ENCODE results near the gene PXN. TPM values are rescaled to one million over a fixed set of nuclear protein-coding genes. Genes with fewer than 3 reads are reported as not detected.
"Not testable (repeated sequence)": the region's sequence is repeated elsewhere in the genome, so short reads cannot be mapped to it uniquely, and the experiment has no call there.

PXN gene
- total and polyA plus RNA-seq, 4 experiments from 2014 or later = 81.7 to 126 (median 112) TPM

GRCh38 chr12:120212301-120212700 lies 53.2 kb downstream of the PXN start:
- DNase-seq = no peak
- peaks cover 70% of the 10 kb centered on the region for H3K36me3 ChIP-seq (ENCODE audit: insufficient read depth, low read length)
- no peaks in the 10 kb centered on the region for H3K27me3 Mint-ChIP-seq
- H3K4me3 ChIP-seq (ENCODE audit: low read length in 2 of 2) = no peak overlapping the region
- H3K27me3 ChIP-seq (ENCODE audit: insufficient read depth, low read length) = no peaks in the 10 kb centered on the region
- no peaks in the 10 kb centered on the region for H3K9me3 ChIP-seq (ENCODE audit: control insufficient read depth in 1 of 2, low read length in 2 of 2)
- no peaks in the 10 kb centered on the region for H3K9me3 Mint-ChIP-seq
- intact Hi-C loops (cut with micrococcal nuclease) = no loop called here
- no peaks in the 10 kb centered on the region for H3K4me1 Mint-ChIP-seq
- POLR2A ChIA-PET (ENCODE audit: partially characterized antibody) = interaction anchor here (1.0 to 3.9 kb wide), 2 partner anchors 12 to 79 kb away, joined by 3 to 27 read pairs; partner anchors contain the start of genes RNU4-2 and RPLP0
- peaks cover 17 to 52% of the 10 kb centered on the region in 2 donors for H3K36me3 Mint-ChIP-seq
- CTCF ChIA-PET (ENCODE audit: partially characterized antibody) = interaction anchor here (1.2 to 3.0 kb wide), 3 partner anchors 11 to 54 kb away, joined by 3 to 10 read pairs (median 4); partner anchors contain the start of gene RPLP0
- no peak overlapping the region for H3K4me3 Mint-ChIP-seq
- no peak overlapping the region for H3K27ac ChIP-seq (ENCODE audit: low read depth, low read length)
- H3K27ac Mint-ChIP-seq = no peak overlapping the region
- no peaks in the 10 kb centered on the region for H3K4me1 ChIP-seq (ENCODE audit: insufficient read depth, low read length)

- Histone ChIP-seq H3K9me3 (ENCODE audit: control insufficient read depth in 1 of 2, low read length in 2 of 2) (no peaks in the 10 kb centered on the region), H3K36me3 (ENCODE audit: insufficient read depth, low read length) (peaks cover 66% of the 10 kb centered on the region), H3K27me3 (ENCODE audit: insufficient read depth, low read length) (no peaks in the 10 kb centered on the region), H3K27ac (ENCODE audit: low read depth, low read length) (no peak overlapping the region), H3K4me1 (ENCODE audit: insufficient read depth, low read length) (no peaks in the 10 kb centered on the region), H3K4me3 (ENCODE audit: low read length in 2 of 2) (no peak overlapping the region)
- ChIA-PET CTCF (ENCODE audit: partially characterized antibody) (interaction anchor here (1.2 to 3.0 kb wide), 3 partner anchors 11 to 55 kb away, joined by 3 to 10 read pairs (median 4); partner anchors contain the start of gene RPLP0), POLR2A (ENCODE audit: partially characterized antibody) (interaction anchor here (1.0 to 3.9 kb wide), 3 partner anchors 11 to 80 kb away, joined by 3 to 27 read pairs (median 6); partner anchors contain the start of genes RNU4-2 and RPLP0)
- intact Hi-C loops (cut with micrococcal nuclease) = no loop called here
- Mint-ChIP-seq H3K9me3 (no peaks in the 10 kb centered on the region), H3K4me1 (no peaks in the 10 kb centered on the region), H3K27ac (no peak overlapping the region), H3K4me3 (no peak overlapping the region), H3K36me3 (peaks cover 17 to 54% of the 10 kb centered on the region in 2 donors), H3K27me3 (no peaks in the 10 kb centered on the region)
- DNase-seq = no peak
Observed at GRCh38 chr12:120211904-120212283, 53.6 kb downstream of the PXN start.

- Mint-ChIP-seq H3K4me1 (peaks cover 0 to 4% (median under 1%) of the 10 kb centered on the region in 4 donors), H3K36me3 (peaks cover 17 to 55% of the 10 kb centered on the region in 2 donors), H3K9me3 (no peaks in the 10 kb centered on the region), H3K27ac (peak overlapping the region in 3 of 7 donors; percentile 2 to 31 (median 10)), H3K4me3 (peak overlapping the region in 1 of 8 donors; percentile 60), H3K27me3 (no peaks in the 10 kb centered on the region)
- H3K9me3 ChIP-seq (ENCODE audit: control insufficient read depth in 1 of 2, low read length in 2 of 2) = no peaks in the 10 kb centered on the region
- no peaks in the 10 kb centered on the region for H3K4me1 ChIP-seq (ENCODE audit: insufficient read depth, low read length)
- no peaks in the 10 kb centered on the region for H3K27me3 ChIP-seq (ENCODE audit: insufficient read depth, low read length)
- POLR2A ChIA-PET (ENCODE audit: partially characterized antibody) = interaction anchor here (1.8 to 3.9 kb wide), 3 partner anchors 11 to 80 kb away, joined by 6 to 27 read pairs (median 6); partner anchors contain the start of genes RNU4-2 and RPLP0
- no peak overlapping the region for H3K4me3 ChIP-seq (ENCODE audit: low read length in 2 of 2)
- DNase-seq = no peak
- intact Hi-C loops (cut with micrococcal nuclease) = no loop called here
- H3K36me3 ChIP-seq (ENCODE audit: insufficient read depth, low read length) = peaks cover 62% of the 10 kb centered on the region
- CTCF ChIA-PET (ENCODE audit: partially characterized antibody) = interaction anchor here (1.2 to 3.0 kb wide), 3 partner anchors 10 to 55 kb away, joined by 3 to 10 read pairs (median 4); partner anchors contain the start of gene RPLP0
- H3K27ac ChIP-seq (ENCODE audit: low read depth, low read length) = no peak overlapping the region
Observed at GRCh38 chr12:120211243-120211903, 54.2 kb downstream of the PXN start.

GRCh38 chr12:120209851-120210250 lies 55.7 kb downstream of the PXN start:
- H3K4me1 ChIP-seq (ENCODE audit: insufficient read depth, low read length) = no peaks in the 10 kb centered on the region
- Mint-ChIP-seq H3K9me3 (no peaks in the 10 kb centered on the region), H3K27ac (peak overlapping the region in 1 of 7 donors; percentile 26), H3K36me3 (peaks cover 17 to 48% of the 10 kb centered on the region in 2 donors), H3K27me3 (no peaks in the 10 kb centered on the region), H3K4me3 (no peak overlapping the region), H3K4me1 (peaks cover 0 to 7% (median under 1%) of the 10 kb centered on the region in 4 donors)
- H3K4me3 ChIP-seq (ENCODE audit: low read length in 2 of 2) = no peak overlapping the region
- ChIA-PET POLR2A (ENCODE audit: partially characterized antibody) (interaction anchor here (0.7 to 3.9 kb wide), 4 partner anchors 9 to 82 kb away, joined by 3 to 27 read pairs (median 6); partner anchors contain the start of genes RNU4-2 and RPLP0), CTCF (ENCODE audit: partially characterized antibody) (interaction anchor here (1.5 kb wide), 1 partner anchor 19 kb away, joined by 4 read pairs; no protein-coding TSS in a partner anchor)
- peaks cover 48% of the 10 kb centered on the region for H3K36me3 ChIP-seq (ENCODE audit: insufficient read depth, low read length)
- H3K27me3 ChIP-seq (ENCODE audit: insufficient read depth, low read length) = no peaks in the 10 kb centered on the region
- intact Hi-C loops (cut with micrococcal nuclease) = no loop called here
- H3K27ac ChIP-seq (ENCODE audit: low read depth, low read length) = no peak overlapping the region
- no peaks in the 10 kb centered on the region for H3K9me3 ChIP-seq (ENCODE audit: control insufficient read depth in 1 of 2, low read length in 2 of 2)
- no peak for DNase-seq

GRCh38 chr12:120207227-120207626 lies 58.3 kb downstream of the PXN start:
- CTCF ChIA-PET (ENCODE audit: partially characterized antibody) = no interaction called here
- intact Hi-C loops (cut with micrococcal nuclease) = no loop called here

GRCh38 chr12:120206781-120207180 lies 58.7 kb downstream of the PXN start:
- H3K36me3 Mint-ChIP-seq = peaks cover 11 to 23% of the 10 kb centered on the region in 2 donors
- H3K27ac Mint-ChIP-seq = peak overlapping the region in 2 of 7 donors; percentile 17 to 42
- DNase-seq; H3K27me3 Mint-ChIP-seq; intact Hi-C loops (cut with micrococcal nuclease); H3K27me3 ChIP-seq (ENCODE audit: insufficient read depth, low read length); H3K4me3 Mint-ChIP-seq; H3K4me3 ChIP-seq (ENCODE audit: low read length in 2 of 2); H3K9me3 Mint-ChIP-seq; H3K27ac ChIP-seq (ENCODE audit: low read depth, low read length); CTCF ChIA-PET (ENCODE audit: partially characterized antibody); H3K4me1 ChIP-seq (ENCODE audit: insufficient read depth, low read length); H3K9me3 ChIP-seq (ENCODE audit: control insufficient read depth in 1 of 2, low read length in 2 of 2): not testable (repeated sequence)
- peaks cover 20% of the 10 kb centered on the region for H3K36me3 ChIP-seq (ENCODE audit: insufficient read depth, low read length)
- peaks cover 4 to 12% (median 7%) of the 10 kb centered on the region in 4 donors for H3K4me1 Mint-ChIP-seq
- POLR2A ChIA-PET (ENCODE audit: partially characterized antibody) = interaction anchor here (1.6 kb wide), 1 partner anchor 10 kb away, joined by 4 read pairs; no protein-coding TSS in a partner anchor

More at GRCh38 chr12:120207227-120207626, 58.3 kb downstream of the PXN start:
- Histone ChIP-seq H3K9me3 (ENCODE audit: control insufficient read depth in 1 of 2, low read length in 2 of 2) (no peaks in the 10 kb centered on the region), H3K27me3 (ENCODE audit: insufficient read depth, low read length) (no peaks in the 10 kb centered on the region), H3K27ac (ENCODE audit: low read depth, low read length) (no peak overlapping the region), H3K4me1 (ENCODE audit: insufficient read depth, low read length) (peaks cover 4% of the 10 kb centered on the region), H3K36me3 (ENCODE audit: insufficient read depth, low read length) (peaks cover 24% of the 10 kb centered on the region), H3K4me3 (ENCODE audit: low read length in 2 of 2) (no peak overlapping the region)
- H3K4me3 Mint-ChIP-seq = no peak overlapping the region
- H3K27ac Mint-ChIP-seq = peak overlapping the region in 2 of 7 donors; percentile 29 to 72
- no peaks in the 10 kb centered on the region for H3K9me3 Mint-ChIP-seq
- H3K4me1 Mint-ChIP-seq = peaks cover 1 to 8% (median 4%) of the 10 kb centered on the region in 4 donors
- peaks cover 14 to 28% of the 10 kb centered on the region in 2 donors for H3K36me3 Mint-ChIP-seq
- POLR2A ChIA-PET (ENCODE audit: partially characterized antibody) = interaction anchor here (1.6 kb wide), 1 partner anchor 10 kb away, joined by 4 read pairs; no protein-coding TSS in a partner anchor
- DNase-seq = no peak
- H3K27me3 Mint-ChIP-seq = no peaks in the 10 kb centered on the region

- Histone ChIP-seq H3K9me3 (ENCODE audit: control insufficient read depth in 1 of 2, low read length in 2 of 2) (no peaks in the 10 kb centered on the region), H3K27me3 (ENCODE audit: insufficient read depth, low read length) (no peaks in the 10 kb centered on the region), H3K4me3 (ENCODE audit: low read length in 2 of 2) (no peak overlapping the region), H3K36me3 (ENCODE audit: insufficient read depth, low read length) (peaks cover 14% of the 10 kb centered on the region), H3K4me1 (ENCODE audit: insufficient read depth, low read length) (peaks cover 7% of the 10 kb centered on the region), H3K27ac (ENCODE audit: low read depth, low read length) (no peak overlapping the region)
- H3K4me3 Mint-ChIP-seq = peak overlapping the region in 1 of 8 donors; percentile 10
- H3K36me3 Mint-ChIP-seq = peaks cover 6 to 18% of the 10 kb centered on the region in 2 donors
- DNase-seq = no peak
- ChIA-PET POLR2A (ENCODE audit: partially characterized antibody) (interaction anchor here (1.6 kb wide), 1 partner anchor 11 kb away, joined by 4 read pairs; no protein-coding TSS in a partner anchor), CTCF (ENCODE audit: partially characterized antibody) (no interaction called here)
- peak overlapping the region in 1 of 7 donors; percentile 17 for H3K27ac Mint-ChIP-seq
- peaks cover 4 to 14% (median 7%) of the 10 kb centered on the region in 4 donors for H3K4me1 Mint-ChIP-seq
- no peaks in the 10 kb centered on the region for H3K27me3 Mint-ChIP-seq
- H3K9me3 Mint-ChIP-seq = no peaks in the 10 kb centered on the region
- intact Hi-C loops (cut with micrococcal nuclease) = no loop called here
Observed at GRCh38 chr12:120206228-120206627, 59.3 kb downstream of the PXN start.

Data from CD4-positive, alpha-beta memory T cell (primary cell).